Right atrium auricular region (tissue), 2 donors: ENCODE measurements around the gene ELMO3. TPM values are rescaled to one million over a fixed set of nuclear protein-coding genes. Genes with fewer than 3 reads are reported as not detected.

Experiments
- DNase-seq: peaks from one replicate; pipeline ENCODE4 v3.0.0-alpha.2; 2019; ENCODE audit warnings: low spot score
- H3K27ac ChIP-seq, 2 donors: fragments of 200-600 bp; sonication (generic); 1 replicate in 1 of 2; 2 replicates in 1 of 2; pipeline ENCODE4 v1.5.1; 2016 to 2019
- H3K27me3 ChIP-seq, 2 donors: fragments of 200-600 bp; sonication (generic); one replicate each; pipeline versions ENCODE4 v1.5.1 to v1.6.0; 2017 to 2019
- H3K36me3 ChIP-seq: fragments of 200-600 bp; sonication (generic); one replicate; pipeline ENCODE4 v1.5.1; 2016
- H3K4me1 ChIP-seq, 2 donors: fragments of 200-600 bp; sonication (generic); one replicate each; pipeline versions ENCODE4 v1.5.1 to v1.6.0; 2017 to 2019
- H3K4me3 ChIP-seq, 2 donors: fragments of 200-600 bp; sonication (generic); 1 replicate in 1 of 2; 2 replicates in 1 of 2; pipeline ENCODE4 v1.5.1; 2017 to 2019; ENCODE audit warnings: mild to moderate bottlenecking in 1 of 2, moderate library complexity in 1 of 2
- H3K9me3 ChIP-seq, 2 donors: fragments of 200-600 bp; sonication (generic); one replicate each; pipeline ENCODE4 v1.5.1; 2019
- CTCF ChIP-seq, 2 donors: fragments of 200-600 bp; sonication (generic); IDR thresholded peaks; one replicate each; pipeline ENCODE4 v1.5.1; 2019; ENCODE audit warnings: antibody characterized with exemption in 2 of 2
- total RNA-seq, 2 donors: library from RNA; depleted of rRNA; stranded (reverse); fragments of >200 nt; gene quantifications; one replicate each; pipeline ENCODE4 v1.1.0, GENCODE V29; 2016

The ELMO3 gene
- total RNA-seq, 2 donors from 2014 or later: 0.37 to 2.2 TPM

GRCh38 chr16:67234180-67234597 is 35.3 kb downstream of the ELMO3 start:
- H3K27me3 ChIP-seq: no peaks in the 10 kb centered on the region
- H3K4me3 ChIP-seq: no peak overlapping the region
- H3K9me3 ChIP-seq: no peaks in the 10 kb centered on the region
- TF ChIP-seq CTCF (IDR thresholded peaks at IDR 0.05): no peak
- no peaks in the 10 kb centered on the region for H3K4me1 ChIP-seq
- no peak overlapping the region for H3K27ac ChIP-seq
- DNase-seq: no peak
- H3K36me3 ChIP-seq: peaks cover 97% of the 10 kb centered on the region

GRCh38 chr16:67235816-67236562 is 37.1 kb downstream of the ELMO3 start:
- no peak for DNase-seq
- no peaks in the 10 kb centered on the region for H3K27me3 ChIP-seq
- TF ChIP-seq CTCF (IDR thresholded peaks at IDR 0.05): no peak

GRCh38 chr16:67236563-67237395 is 37.8 kb downstream of the ELMO3 start:
- Histone ChIP-seq H3K4me3 (no peak overlapping the region), H3K9me3 (no peaks in the 10 kb centered on the region), H3K36me3 (peaks cover 78% of the 10 kb centered on the region), H3K27ac (no peak overlapping the region), H3K4me1 (peaks cover 0 to 21% of the 10 kb centered on the region in 2 donors), H3K27me3 (no peaks in the 10 kb centered on the region)
- no peak for DNase-seq
- TF ChIP-seq CTCF (IDR thresholded peaks at IDR 0.05): no peak

More at GRCh38 chr16:67235816-67236562, 37.1 kb downstream of the ELMO3 start:
- Histone ChIP-seq H3K4me3 (no peak overlapping the region), H3K9me3 (no peaks in the 10 kb centered on the region), H3K4me1 (peaks cover 0 to 13% of the 10 kb centered on the region in 2 donors), H3K36me3 (peaks cover 86% of the 10 kb centered on the region), H3K27ac (no peak overlapping the region)

GRCh38 chr16:67237396-67238277 is 38.7 kb downstream of the ELMO3 start:
- peaks cover 0 to 29% of the 10 kb centered on the region in 2 donors for H3K4me1 ChIP-seq
- no peak overlapping the region for H3K27ac ChIP-seq
- H3K36me3 ChIP-seq: peaks cover 72% of the 10 kb centered on the region

More at GRCh38 chr16:67237396-67238277, 38.7 kb downstream of the ELMO3 start:
- H3K27me3 ChIP-seq: no peaks in the 10 kb centered on the region
- H3K9me3 ChIP-seq: no peaks in the 10 kb centered on the region
- H3K4me3 ChIP-seq: no peak overlapping the region
- TF ChIP-seq CTCF (IDR thresholded peaks at IDR 0.05): no peak
- no peak for DNase-seq
